A673 (cell line): ENCODE results near the gene ADRA1B. TPM values are rescaled to one million over a fixed set of nuclear protein-coding genes. Genes with fewer than 3 reads are reported as not detected.

Experiments
- BruUV-seq: library from RNA; stranded (reverse); fragments of 400-500 nt; replicated peaks from 2 replicates; lab custom pipeline; 2021; lab: Mats Ljungman, UMichigan
- CTCF ChIA-PET: fragments of 300-600 bp; sonication (Branson Sonifier 250); formaldehyde crosslinking; loops from one replicate; lab custom pipeline; 2022; ENCODE audit warnings: antibody characterized with exemption; lab: Charles Lee
- POLR2A ChIA-PET: fragments of 300-600 bp; sonication (Branson Sonifier 250); formaldehyde crosslinking; loops from one replicate; lab custom pipeline; 2022; ENCODE audit warnings: antibody characterized with exemption; ENCODE audit not compliant: low non-redundant PET; lab: Charles Lee
- DNase-seq: peaks from one replicate; pipeline ENCODE4 v3.0.0-alpha.2; 2015; ENCODE audit warnings: low spot score
- H3K27ac ChIP-seq: fragments of 200-600 bp; sonication (generic); 2 replicates; pipeline ENCODE4 v1.5.1; 2016; ENCODE audit warnings: mixed run types, low read depth, mild to moderate bottlenecking, mixed read lengths, antibody characterized with exemption, low read length; ENCODE audit not compliant: poor library complexity, severe bottlenecking
- H3K27me3 ChIP-seq: fragments of 200-600 bp; sonication (generic); replicated peaks from 2 replicates; pipeline ENCODE4 v1.6.1; 2017; ENCODE audit warnings: mixed run types, low read depth, mild to moderate bottlenecking, mixed read lengths, antibody characterized with exemption, low read length; ENCODE audit not compliant: insufficient read depth, poor library complexity
- H3K36me3 ChIP-seq: fragments of 200-600 bp; sonication (generic); 2 replicates; pipeline ENCODE4 v1.6.1; 2016; ENCODE audit warnings: mixed run types, mild to moderate bottlenecking, mixed read lengths, antibody characterized with exemption, low read length; ENCODE audit not compliant: insufficient read depth, poor library complexity, severe bottlenecking
- H3K4me1 ChIP-seq: fragments of 200-600 bp; sonication (generic); 2 replicates; pipeline ENCODE4 v1.6.1; 2017; ENCODE audit warnings: mixed run types, mild to moderate bottlenecking, mixed read lengths, antibody characterized with exemption, low read length; ENCODE audit not compliant: insufficient read depth, poor library complexity, severe bottlenecking
- H3K4me3 ChIP-seq: fragments of 200-600 bp; sonication (generic); 2 replicates; pipeline ENCODE4 v1.5.1; 2016; ENCODE audit warnings: low read depth, mixed run types, mild to moderate bottlenecking, mixed read lengths, low read length; ENCODE audit not compliant: poor library complexity, severe bottlenecking
- H3K9me3 ChIP-seq: fragments of 200-600 bp; sonication (generic); 2 replicates; pipeline ENCODE4 v1.6.1; 2016; ENCODE audit warnings: mixed run types, low read depth, mild to moderate bottlenecking, mixed read lengths, antibody characterized with exemption, low read length; ENCODE audit not compliant: poor library complexity, severe bottlenecking
- CTCF ChIP-seq: fragments of 300-800, 200-600 bp; sonication (generic); conservative IDR thresholded peaks from 2 replicates; pipeline ENCODE4 v1.5.1; 2017; ENCODE audit warnings: low read depth, mild to moderate bottlenecking, antibody characterized with exemption, low read length, moderate library complexity, mixed read lengths
- EZH2 ChIP-seq: fragments of 200-600 bp; sonication (generic); IDR thresholded peaks from 2 replicates; pipeline ENCODE4 v1.6.1; 2017; ENCODE audit warnings: borderline replicate concordance, low read depth, mild to moderate bottlenecking, mixed read lengths, antibody characterized with exemption, low read length; ENCODE audit not compliant: poor library complexity, severe bottlenecking
- intact Hi-C: fragments of 100-400 bp; cut with micrococcal nuclease; formaldehyde crosslinking; loops from one replicate; pipeline ENCODE4 v1.10.0; 2022; ENCODE audit not compliant: unreplicated experiment
- total RNA-seq: library from RNA; stranded (reverse); gene quantifications from 2 replicates; pipeline ENCODE4 v1.2.3, GENCODE V29; 2021

Gene ADRA1B
- total RNA-seq, 1 experiment from 2014 or later, result not detected

GRCh38 chr5:159902444-159903121, 13.7 kb upstream of the ADRA1B start:
- CTCF ChIA-PET, result interaction anchor here (0.5 kb wide), 1 partner anchor 386 kb away, joined by 6 read pairs; no protein-coding TSS in a partner anchor
- no peak for DNase-seq
- H3K4me1 ChIP-seq, result no peaks in the 10 kb centered on the region
- H3K27ac ChIP-seq, result no peak overlapping the region
- no TSS peak for BruUV-seq
- no peaks in the 10 kb centered on the region for H3K36me3 ChIP-seq
- intact Hi-C loops, result no loop called here
- no peaks in the 10 kb centered on the region for H3K9me3 ChIP-seq
- POLR2A ChIA-PET, result no interaction called here
- no peaks in the 10 kb centered on the region for H3K27me3 ChIP-seq
- no peak for TF ChIP-seq EZH2
- TF ChIP-seq CTCF, result no peak
- no peak overlapping the region for H3K4me3 ChIP-seq

- no peaks in the 10 kb centered on the region for H3K4me1 ChIP-seq
- H3K9me3 ChIP-seq, result no peaks in the 10 kb centered on the region
- no peaks in the 10 kb centered on the region for H3K36me3 ChIP-seq
- no peaks in the 10 kb centered on the region for H3K27me3 ChIP-seq
- TF ChIP-seq EZH2 (no peak), CTCF (no peak)
- no TSS peak for BruUV-seq
- DNase-seq, result no peak
- CTCF ChIA-PET, result interaction anchor here (0.5 kb wide), 1 partner anchor 387 kb away, joined by 6 read pairs; no protein-coding TSS in a partner anchor
- intact Hi-C loops, result no loop called here
- H3K4me3 ChIP-seq, result no peak overlapping the region
- POLR2A ChIA-PET, result no interaction called here
- H3K27ac ChIP-seq, result no peak overlapping the region
Measured at GRCh38 chr5:159903131-159903530, 13.2 kb upstream of the ADRA1B start.

- no peak for DNase-seq
- no TSS peak for BruUV-seq
- H3K36me3 ChIP-seq, result no peaks in the 10 kb centered on the region
- H3K9me3 ChIP-seq, result no peaks in the 10 kb centered on the region
- H3K27me3 ChIP-seq, result peaks cover 3% of the 10 kb centered on the region
- TF ChIP-seq CTCF (no peak), EZH2 (no peak)
- ChIA-PET CTCF (no interaction called here), POLR2A (no interaction called here)
- no peak overlapping the region for H3K4me3 ChIP-seq
- H3K27ac ChIP-seq, result no peak overlapping the region
- intact Hi-C loops, result no loop called here
- H3K4me1 ChIP-seq, result no peaks in the 10 kb centered on the region
Measured at GRCh38 chr5:159904874-159905273, 11.4 kb upstream of the ADRA1B start.
